ENCODE measurements around the gene RUBCNL. TPM values are rescaled to one million over a fixed set of nuclear protein-coding genes. Genes with fewer than 3 reads are reported as not detected.
A peak's percentile ranks its signal among the peaks of the same experiment; 100 is the strongest.
"Not testable (repeated sequence)": the region's sequence is repeated elsewhere in the genome, so short reads cannot be mapped to it uniquely, and the experiment has no call there.

RUBCNL gene
- total RNA-seq, 1 donor from 2014 or later = 0.70 TPM

DNA sequence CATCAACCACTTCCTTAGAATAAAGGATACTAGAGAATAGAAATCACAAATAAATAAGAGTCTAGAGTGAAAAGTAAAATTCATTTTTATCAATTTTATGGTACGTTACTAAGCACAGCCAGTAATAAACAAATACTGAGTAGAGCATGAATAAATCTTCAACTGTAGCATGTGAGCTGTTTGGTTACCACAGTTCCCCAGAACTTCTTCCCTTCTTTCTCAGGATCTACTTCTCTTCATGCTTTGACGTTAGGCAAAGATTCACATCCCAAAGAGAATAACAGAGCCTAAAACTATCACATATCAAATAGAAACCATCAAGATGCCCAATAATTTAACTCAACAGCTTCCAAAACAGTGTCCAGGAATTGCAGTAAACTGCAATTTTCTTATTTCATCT is 7.4 kb downstream of the RUBCNL start:
- intact Hi-C loops (cut with DNase I) = no loop called here
- ATAC-seq (ENCODE audit: poor library complexity) (no peak), DNase-seq (no peak)

DNA sequence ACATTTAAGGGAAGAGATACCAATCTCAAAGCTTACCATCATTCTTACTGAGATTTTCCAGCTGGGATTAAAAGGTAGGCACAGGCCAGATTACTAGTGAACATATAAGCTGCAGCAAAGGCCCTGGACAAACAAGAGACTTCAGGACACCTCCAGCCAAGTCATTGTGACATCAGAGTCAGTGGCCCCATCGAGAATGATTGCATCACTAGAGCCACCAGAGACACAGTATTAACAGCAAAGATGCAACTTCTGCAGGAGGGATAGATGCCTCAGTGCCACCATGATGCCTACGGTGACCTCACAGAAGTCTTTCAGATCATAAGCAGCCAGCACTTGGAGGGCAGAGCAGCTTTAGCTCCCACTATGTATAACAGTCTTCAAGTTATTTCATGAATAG is 8.6 kb downstream of the RUBCNL start:
- ATAC-seq (ENCODE audit: poor library complexity) (no peak), DNase-seq (no peak)
- intact Hi-C loops (cut with DNase I) = no loop called here

DNA sequence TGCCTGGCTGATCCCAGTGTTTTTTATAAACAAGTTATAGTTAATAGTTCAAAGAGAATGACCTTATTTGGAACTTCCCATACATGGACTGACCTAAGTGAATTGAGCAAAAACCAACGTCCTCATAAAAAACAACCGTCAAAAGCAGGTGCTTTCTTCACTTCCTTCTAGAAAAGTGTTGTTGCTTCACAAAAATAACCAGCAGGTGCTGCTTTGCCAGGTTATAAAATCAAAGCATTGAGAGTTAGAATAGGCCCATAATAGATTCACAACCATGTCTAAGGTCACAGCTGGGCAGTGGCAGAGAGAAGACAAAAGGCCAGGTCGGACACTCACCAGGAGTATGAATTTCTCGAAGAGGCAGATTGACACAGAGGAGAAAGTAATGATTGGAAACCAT is 9.5 kb downstream of the RUBCNL start:
- DNase-seq (no peak), ATAC-seq (ENCODE audit: poor library complexity) (no peak)
- intact Hi-C loops (cut with DNase I) = no loop called here

DNA sequence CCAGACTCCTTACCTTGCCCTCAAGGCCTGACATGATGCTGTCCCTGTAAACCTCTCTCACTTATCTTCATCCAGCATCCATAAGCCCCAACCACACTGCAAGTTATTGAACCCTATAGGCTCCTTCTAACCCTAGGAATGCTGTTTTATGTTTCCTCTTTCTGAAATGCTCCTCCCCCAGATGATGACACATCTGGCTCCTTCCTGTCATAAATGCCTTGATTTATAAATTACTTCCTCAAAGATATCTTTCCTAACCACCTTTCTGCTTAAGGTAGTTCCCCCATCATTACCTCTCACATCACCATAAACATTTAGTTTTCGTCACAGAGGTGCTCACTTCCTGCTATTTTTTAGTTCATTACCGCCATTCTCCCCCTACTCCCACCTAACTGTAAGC is 12.3 kb downstream of the RUBCNL start:
- no peak for DNase-seq
- intact Hi-C loops (cut with DNase I) = no loop called here
- no peak for ATAC-seq (ENCODE audit: poor library complexity)

DNA sequence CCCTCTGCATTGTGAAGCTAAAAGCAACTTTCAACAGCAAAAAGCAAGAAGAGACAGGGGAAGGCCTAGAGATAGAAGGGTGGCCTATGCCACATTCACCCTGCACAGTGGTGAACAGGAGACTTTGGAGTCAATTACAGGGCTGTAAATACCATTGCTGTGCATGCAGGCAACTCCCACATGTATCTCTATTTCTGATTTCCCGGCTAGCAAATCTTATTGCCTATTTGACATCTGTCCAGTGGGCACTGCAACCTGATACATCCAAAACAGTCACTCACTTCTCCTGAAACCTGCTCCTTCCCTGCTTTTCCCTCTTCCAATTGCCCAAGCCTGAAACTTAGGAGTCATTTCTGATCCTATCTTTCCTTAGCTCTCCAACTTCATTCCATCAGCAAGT is 13.4 kb downstream of the RUBCNL start:
- intact Hi-C loops (cut with DNase I) = no loop called here
- ATAC-seq (ENCODE audit: poor library complexity) = no peak
- DNase-seq = no peak

DNA sequence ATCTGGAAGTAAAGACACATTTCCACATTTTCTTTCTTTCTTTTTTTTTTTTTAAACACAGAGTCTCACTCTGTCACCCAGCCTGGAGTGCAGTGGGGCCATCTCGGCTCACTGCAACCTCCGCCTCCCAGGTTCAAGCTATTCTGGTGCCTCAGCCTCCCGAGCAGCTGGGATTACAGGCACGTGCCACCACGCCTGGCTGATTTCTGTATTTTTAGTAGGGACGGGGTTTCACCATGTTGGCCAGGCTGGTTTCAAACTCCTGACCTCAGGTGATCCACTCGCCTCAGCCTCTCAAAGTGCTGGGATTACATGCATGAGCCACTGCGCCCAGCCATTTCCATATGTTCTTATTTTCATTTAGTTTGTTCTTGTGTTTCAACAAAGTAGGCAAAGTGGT is 14.1 kb downstream of the RUBCNL start:
- DNase-seq; ATAC-seq (ENCODE audit: poor library complexity); intact Hi-C loops (cut with DNase I): not testable (repeated sequence)

DNA sequence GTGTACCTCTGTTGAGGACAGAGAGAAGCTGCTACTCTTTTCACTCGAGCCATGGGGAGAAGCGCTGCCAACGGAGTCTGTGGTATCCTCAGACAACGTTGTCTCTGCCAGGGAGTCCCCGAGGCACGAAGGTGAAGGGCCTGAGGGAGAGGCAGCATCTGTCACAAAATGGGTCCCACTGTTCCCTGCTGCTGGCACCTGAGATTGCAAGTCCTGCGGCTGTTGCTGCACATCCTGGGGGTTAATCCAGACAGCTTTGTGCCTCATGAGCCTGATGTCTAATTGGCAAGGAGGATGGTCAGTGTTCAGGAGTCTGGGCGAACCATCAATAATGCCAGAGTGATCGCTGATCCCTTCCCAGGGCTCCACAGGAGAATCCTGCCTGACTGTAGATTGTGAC is 15.0 kb downstream of the RUBCNL start:
- DNase-seq (no peak), ATAC-seq (ENCODE audit: poor library complexity) (no peak)
- intact Hi-C loops (cut with DNase I) = no loop called here

DNA sequence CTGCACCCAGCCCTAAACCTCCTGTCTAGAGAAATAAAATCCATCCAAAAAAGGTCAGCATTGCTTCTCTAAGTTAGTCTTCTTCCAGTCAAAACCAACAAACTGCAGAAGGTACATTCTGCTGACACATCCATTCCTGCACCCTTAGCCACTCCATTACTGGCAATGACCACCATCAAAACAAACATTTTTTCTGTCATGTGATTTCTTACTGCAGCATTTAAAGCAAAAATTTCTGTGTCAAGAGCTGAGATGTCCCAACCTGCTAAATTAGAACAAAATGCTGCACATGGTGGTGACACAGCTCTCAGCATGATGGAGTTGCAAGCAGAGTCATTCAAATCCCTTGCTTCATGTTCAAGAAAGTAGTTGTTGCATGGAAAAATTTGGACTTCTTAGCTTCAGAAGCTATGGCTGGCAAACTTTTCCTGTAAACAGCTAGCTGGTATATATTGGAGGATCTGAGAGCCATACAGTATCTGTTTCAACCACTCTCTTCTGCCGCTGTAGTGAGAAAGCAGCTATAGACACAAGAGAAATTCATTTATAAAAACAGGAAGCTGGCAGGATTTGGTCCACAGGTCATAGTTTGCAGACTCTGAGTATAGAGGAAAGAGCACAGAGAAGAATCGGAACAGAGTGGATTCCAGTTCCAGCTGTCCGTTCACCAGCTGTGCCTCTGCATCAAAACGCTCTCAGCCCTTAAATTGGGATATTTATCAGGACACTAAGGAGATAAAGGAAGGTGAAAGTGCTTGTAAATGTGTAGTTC is 17.4 kb downstream of the RUBCNL start:
- no peak for DNase-seq
- intact Hi-C loops (cut with DNase I) = no loop called here
- ATAC-seq (ENCODE audit: poor library complexity) = no peak

DNA sequence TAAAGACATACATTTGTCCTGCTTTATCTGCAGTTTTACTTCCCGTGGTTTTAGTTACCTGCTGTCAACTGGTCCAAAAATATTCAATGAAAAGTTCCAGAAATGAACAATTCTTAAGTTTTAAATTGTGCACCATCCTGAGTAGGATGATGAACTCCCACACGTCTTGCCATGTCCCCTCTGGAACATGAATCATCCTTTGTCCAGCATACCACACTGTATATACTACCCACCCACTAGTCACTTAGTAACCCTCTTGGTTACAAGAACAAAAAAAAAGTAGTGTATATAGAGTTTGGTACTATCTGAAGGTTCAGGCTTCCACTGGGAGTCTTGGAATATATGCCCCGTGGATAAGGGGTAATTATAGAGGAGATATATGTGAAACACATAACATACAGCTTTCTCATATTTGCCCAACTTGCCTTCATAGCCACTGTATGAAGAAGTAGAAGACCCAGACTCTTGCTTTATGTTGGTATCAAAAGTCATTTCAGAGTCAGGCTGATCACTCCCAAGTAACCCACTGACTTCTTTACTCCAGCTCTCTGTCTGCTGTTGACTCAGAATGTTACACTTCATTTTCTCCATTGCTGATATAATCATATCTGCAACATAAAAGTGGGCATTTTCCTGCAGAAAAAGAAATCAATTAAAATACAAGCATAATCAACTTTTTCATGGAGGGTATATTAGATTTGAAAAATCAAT is 19.3 kb downstream of the RUBCNL start:
- intact Hi-C loops (cut with DNase I) = no loop called here
- ATAC-seq (ENCODE audit: poor library complexity) (no peak), DNase-seq (no peak)

DNA sequence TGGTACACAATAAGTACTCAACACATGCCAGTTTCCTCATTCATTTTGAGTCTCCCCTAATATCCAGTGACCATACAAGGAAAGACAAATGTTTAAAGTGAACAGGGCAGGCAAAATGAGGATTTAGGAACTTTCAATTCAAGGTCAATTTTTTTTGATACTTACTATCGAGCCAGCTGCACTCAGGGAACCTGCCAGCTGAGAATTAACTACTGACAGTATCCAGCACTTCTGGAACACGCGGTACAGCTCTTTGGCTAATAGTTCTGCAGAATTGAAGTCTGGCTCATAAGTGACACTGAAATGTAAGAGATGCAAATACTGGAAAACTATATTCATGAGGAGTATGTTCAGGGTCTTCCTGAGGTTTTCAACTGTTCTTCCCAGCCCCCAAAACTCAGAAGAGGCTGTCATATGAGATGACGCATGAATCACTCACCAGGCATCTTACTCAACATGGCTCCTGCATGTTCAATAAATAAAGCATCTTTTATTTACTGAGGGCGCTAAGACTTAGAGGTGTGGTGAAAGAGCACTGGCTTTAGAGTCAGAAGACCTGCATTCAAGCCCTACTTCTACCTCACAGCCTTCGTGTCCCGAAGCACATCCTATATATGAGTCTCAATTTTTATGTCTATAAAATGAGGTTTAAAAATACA is 25.6 kb downstream of the RUBCNL start:
- intact Hi-C loops (cut with DNase I) = no loop called here
- DNase-seq = no peak
- ATAC-seq (ENCODE audit: poor library complexity) = no peak

DNA sequence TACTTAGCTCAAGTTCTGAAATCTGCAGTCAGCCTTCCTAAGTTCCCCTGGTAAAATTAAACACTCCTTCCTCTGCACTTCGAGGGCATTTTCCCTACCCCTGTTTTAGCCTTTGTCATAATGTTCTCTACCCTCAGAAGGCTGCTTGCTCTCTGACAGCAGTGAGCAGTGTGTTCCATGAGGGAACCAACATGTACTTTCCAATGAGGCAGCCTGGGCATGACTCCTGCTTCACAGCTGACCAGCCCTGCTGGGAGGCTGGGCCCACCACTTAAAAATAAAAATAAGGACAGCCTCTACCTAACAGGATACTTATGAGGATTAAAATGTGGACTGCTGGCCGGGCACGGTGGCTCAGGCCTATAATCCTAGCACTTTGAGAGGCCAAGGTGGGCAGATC is 26.4 kb downstream of the RUBCNL start:
- DNase-seq (no peak), ATAC-seq (ENCODE audit: poor library complexity) (no peak)
- intact Hi-C loops (cut with DNase I) = no loop called here

DNA sequence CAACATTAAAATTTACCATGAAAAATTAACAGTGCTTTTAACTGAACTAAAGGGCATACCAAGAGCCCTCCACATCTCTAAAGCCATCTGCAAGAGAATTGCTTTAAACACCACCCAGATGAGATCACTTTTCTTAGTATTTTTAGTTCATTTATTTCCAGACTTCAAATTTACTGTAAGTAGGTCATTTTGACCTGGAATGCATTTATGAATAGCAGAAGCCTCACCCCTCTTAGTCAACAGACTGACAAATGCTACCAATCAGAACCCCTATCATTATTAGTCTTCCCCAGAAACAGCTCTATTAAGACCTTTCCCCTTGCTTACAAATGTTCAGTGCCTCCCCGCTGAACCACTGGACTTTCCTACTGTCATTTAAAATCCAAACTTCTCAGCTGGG is 27.3 kb downstream of the RUBCNL start:
- no peak for ATAC-seq (ENCODE audit: poor library complexity)
- intact Hi-C loops (cut with DNase I) = no loop called here
- DNase-seq = no peak

DNA sequence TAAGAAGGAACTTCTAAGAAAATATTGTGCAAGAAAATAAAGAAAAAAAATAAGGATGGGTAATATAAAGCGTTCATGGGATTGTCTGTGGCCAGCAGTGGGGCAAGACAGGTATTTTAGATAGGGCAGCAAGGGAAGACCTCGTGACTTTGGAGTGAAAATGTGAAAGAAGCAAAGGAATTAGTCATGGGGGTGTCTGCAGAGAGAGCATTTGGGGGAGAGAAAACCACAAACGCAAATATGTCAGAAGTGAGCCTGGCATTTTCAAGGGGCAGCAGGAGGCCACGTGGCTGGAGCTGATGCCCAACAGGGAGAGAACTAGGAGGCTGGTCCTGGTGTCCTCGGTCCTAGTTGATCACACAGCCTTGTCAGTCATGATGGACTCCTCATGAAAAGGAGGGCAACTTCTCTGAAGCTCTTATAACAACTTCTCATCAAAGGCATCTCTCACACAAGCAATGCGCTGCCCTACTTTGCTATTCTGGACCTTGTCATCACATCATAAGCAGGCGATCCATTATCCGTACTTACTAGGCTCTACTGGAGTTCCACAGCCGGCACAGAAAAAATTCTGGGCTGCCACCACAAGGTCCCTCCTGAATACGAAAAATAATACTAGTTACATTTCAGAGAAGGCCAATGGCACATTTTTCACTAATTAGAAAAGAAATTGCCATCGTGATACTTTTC is 31.0 kb downstream of the RUBCNL start:
- no peak for ATAC-seq (ENCODE audit: poor library complexity)
- intact Hi-C loops (cut with DNase I) = no loop called here

DNA sequence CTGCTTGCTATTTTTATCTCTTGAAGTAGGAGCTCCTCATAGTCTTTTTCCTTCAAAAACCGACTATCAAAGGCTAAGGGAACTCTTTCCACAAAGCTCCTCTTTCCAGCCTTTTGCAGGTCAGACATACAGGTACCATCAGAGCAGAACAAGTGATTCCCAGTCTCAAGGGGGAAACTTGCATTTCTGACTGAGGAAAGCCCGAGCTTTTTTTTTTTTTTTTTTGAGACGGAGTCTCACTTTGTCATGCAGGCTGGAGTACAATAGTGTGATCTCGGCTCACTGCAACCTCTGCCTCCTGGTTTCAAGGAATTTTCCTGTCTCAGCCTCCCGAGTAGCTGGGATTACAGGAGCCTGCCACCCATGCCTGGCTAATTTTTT is 32.0 kb downstream of the RUBCNL start:
- ATAC-seq (ENCODE audit: poor library complexity) (no peak), DNase-seq (no peak)
- intact Hi-C loops (cut with DNase I) = no loop called here

More for the DNA sequence above, 31.0 kb downstream of the RUBCNL start:
- no peak for DNase-seq

DNA sequence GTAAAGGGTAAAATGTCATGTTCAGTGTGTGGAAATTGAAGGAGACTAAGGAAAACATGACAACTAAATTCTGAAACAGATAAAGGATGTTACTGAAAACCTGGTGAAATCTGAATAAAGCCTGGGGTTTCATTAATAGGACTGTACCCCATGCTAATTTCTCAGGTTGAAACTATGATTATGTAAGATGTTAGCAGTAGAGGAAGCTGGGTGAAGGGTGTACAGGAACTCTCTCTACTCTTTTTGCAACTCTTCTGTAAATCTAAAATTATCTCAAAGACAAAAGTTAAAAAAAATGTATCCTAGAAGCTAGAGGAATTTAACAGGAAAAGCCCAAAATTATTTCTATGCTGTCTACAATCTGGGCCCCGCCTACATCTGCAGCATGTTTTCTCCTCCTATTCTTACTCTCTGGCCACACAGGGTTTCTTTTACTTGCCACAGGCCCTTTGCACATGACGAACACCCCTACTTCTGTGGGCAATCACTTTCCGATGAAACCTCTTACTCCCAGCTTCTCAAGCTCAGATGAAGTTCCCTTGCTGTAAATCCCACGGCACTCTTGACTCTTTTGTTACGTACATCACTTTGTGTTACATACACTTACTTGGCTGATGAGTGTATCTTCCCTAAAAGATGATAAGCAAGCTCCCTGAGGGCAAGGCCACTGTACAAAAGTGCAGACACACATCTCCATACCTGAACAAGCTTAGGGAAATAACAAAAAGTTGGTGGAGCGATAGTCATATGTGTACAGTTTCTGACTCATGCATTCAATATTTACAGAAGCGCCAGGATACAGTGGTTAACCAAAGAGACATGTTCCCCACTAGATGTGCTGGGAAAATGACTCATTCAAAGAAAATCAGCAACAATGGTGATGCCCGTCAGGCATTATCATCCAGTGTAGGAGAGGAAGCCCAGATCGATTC is 32.6 kb downstream of the RUBCNL start:
- no peak for DNase-seq
- intact Hi-C loops (cut with DNase I) = no loop called here
- no peak for ATAC-seq (ENCODE audit: poor library complexity)

DNA sequence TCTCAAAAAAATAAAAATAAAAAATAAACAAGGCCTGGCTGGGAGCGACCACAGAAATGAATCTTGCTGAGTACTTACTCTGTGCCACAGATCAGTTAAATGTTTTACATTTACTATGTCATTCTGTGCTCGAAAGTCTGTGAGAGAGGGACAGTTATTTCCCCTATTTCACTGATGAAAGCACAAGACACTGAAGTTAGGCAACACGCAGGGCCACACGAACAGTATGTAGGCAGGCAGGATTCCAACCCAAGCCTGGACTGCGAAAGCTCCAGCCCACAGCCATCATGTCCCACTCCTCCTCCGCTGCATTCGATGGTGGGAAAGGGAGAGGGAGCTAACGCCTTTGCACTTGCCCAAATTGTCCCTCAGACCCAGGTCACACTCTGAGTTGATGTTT is 34.2 kb downstream of the RUBCNL start:
- intact Hi-C loops (cut with DNase I) = no loop called here
- ATAC-seq (ENCODE audit: poor library complexity) = peak; percentile 39
- DNase-seq = peak; percentile 42

DNA sequence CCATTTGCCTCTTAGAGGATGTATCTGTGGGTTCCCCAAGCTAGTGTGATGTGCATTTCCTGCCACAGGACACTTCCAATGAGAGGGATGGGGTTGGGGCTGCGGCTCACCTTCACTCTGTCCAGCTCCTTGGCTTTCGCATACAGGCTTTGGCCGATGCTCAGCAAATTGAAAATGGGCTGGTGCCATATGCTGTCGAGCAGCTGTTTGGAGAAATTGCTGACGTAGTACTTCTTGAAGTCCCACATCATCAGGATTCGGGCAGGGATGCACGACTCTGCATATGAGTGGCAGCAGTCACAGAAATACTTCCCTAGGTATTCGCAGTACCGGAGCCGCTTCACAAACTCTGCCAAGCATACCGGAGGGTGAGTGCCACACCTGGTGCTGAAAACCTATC is 37.0 kb downstream of the RUBCNL start:
- DNase-seq (no peak), ATAC-seq (ENCODE audit: poor library complexity) (no peak)

DNA sequence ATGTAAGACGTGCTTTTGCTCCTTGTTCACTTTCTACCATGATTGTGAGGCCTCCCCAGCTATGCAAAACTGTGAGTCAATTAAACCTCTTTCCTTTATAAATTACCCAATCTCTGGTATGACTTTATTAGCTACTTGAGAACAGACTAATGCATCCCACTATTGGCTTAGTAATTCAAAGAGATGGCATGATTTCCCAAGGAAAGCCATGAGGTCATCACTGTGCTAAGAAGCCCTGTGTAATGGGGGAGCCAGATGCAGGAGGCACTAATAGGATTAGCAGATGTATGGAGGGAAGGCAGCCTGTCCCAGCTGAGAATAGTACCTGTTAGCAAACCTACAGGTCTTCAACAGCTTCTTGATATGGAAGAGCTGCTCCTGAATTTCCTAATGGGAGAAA is 38.1 kb downstream of the RUBCNL start:
- intact Hi-C loops (cut with DNase I) = no loop called here
- DNase-seq (no peak), ATAC-seq (ENCODE audit: poor library complexity) (no peak)

More for the DNA sequence above, 37.0 kb downstream of the RUBCNL start:
- intact Hi-C loops (cut with DNase I) = no loop called here
